ENCODE measurements around the gene TAGLN.

The TAGLN gene

DNA sequence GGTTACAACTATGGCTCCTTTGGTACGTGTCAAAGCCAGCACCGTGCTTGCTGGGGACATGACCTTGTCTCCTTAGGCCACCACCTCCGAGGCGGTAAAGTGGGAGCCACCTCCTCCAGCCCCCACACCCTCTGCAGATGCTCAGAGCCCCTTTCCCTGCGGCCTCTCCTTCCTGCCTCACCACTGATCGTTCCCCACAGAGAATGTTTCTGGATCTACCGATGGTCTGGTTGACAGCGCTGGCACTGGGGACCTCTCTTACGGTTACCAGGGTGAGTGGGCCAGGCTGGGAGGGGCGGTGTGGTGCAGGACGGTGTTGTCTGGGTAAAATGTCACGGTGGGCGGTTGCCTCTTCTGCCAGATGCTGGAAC is 11.8 kb upstream of the TAGLN start:
- no peak overlapping the region for H3K4me3 ChIP-seq (ENCODE audit: low read length)
- TF ChIP-seq, protein P1, sequence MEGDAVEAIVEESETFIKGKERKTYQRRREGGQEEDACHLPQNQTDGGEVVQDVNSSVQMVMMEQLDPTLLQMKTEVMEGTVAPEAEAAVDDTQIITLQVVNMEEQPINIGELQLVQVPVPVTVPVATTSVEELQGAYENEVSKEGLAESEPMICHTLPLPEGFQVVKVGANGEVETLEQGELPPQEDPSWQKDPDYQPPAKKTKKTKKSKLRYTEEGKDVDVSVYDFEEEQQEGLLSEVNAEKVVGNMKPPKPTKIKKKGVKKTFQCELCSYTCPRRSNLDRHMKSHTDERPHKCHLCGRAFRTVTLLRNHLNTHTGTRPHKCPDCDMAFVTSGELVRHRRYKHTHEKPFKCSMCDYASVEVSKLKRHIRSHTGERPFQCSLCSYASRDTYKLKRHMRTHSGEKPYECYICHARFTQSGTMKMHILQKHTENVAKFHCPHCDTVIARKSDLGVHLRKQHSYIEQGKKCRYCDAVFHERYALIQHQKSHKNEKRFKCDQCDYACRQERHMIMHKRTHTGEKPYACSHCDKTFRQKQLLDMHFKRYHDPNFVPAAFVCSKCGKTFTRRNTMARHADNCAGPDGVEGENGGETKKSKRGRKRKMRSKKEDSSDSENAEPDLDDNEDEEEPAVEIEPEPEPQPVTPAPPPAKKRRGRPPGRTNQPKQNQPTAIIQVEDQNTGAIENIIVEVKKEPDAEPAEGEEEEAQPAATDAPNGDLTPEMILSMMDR (conservative IDR thresholded peaks at IDR 0.05; ENCODE audit: low read depth, low read length): no peak
- no peak for DNase-seq (ENCODE audit: low read depth)

DNA sequence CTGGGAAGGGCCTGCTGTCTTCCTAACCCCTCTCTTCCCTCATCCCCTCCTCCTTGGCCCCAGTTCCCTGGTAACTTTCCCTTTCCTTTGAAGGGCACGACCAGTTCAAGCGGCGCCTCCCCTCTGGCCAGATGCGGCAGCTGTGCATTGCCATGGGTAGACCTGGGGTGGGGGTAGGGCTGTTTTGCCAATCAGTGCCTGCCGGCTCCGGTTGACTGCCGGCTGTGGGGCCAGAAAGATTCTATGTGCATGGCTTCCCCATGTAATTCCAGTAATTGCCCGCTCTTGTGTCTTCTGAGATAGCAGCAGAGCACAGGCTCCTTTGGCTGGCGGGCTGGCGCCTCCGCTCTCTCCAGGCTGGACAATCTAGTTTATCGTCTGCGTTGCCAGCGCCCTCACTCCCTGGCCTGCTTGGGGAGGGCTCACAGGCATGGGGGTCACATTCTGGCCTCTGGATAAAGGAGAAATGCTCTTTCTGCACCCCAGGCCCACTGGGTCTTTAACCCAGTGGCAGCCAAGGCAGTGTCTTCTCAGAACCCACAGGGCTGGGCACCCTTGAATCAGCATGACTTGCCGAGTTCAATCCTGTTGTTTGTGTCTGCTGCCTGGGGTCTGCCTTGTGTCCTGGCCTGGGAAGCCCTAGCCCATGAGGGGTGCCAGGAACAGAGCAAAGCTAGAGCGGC is 11.2 kb upstream of the TAGLN start:
- no peak for DNase-seq (ENCODE audit: low read depth)
- TF ChIP-seq, protein P1 (conservative IDR thresholded peaks at IDR 0.05; ENCODE audit: low read depth, low read length): no peak
- no peak overlapping the region for H3K4me3 ChIP-seq (ENCODE audit: low read length)

DNA sequence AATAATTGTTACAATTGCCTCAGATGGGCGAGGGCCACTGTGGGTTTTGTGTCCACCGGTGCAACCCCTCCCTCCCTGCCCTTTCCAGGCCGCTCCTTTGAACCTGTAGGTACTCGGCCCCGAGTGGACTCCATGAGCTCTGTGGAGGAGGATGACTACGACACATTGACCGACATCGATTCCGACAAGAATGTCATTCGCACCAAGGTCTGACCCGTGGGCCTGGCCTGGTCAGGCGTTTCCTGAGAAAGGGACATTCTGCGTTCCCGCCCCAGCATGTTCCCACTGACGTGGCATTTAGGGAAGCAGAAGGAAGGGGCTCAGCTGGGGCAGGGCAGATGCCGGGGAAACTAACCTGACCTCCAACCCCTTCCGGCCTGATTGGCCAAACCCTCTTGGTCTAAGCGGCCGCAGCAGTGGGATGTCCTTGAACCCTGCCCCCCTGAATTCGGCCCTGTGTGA is 10.5 kb upstream of the TAGLN start:
- H3K4me3 ChIP-seq (ENCODE audit: low read length): no peak overlapping the region
- DNase-seq (ENCODE audit: low read depth): no peak
- TF ChIP-seq, protein P1 (conservative IDR thresholded peaks at IDR 0.05; ENCODE audit: low read depth, low read length): no peak

DNA sequence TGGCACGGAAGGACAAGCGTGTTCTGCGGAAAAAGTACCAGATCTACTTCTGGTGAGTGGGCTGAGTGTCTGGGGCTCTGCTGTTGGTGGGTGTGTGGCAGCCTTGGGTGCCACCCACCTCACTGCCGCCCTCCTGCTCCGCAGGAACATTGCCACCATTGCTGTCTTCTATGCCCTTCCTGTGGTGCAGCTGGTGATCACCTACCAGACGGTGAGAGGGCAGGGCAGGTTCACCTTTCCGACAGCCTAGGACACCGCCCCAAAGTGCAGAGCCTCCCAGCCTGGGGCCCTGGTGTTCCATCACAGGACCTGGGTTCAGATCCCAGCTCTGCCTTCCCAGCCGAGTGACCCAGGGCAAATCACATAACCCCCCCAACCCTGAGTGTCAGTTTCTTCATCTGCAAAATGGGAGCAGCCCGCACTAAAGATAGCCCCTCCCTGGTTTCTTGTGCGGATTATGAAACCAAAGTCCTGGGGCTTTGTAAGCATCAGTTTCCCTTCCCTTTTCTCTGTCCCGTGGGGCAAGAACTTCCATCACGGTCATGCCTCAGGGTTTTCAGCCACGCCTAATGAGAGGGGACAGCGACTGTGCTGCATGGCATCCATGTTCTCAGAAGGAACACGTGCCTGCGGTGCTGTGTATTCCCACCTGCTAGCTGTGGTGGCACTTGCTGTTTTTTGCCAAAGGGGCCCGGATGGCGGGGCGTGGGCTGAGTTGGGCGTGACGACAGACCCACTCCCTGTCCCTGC is 9.8 kb upstream of the TAGLN start:
- no peak for DNase-seq (ENCODE audit: low read depth)
- H3K4me3 ChIP-seq (ENCODE audit: low read length): no peak overlapping the region
- TF ChIP-seq, protein P1 (conservative IDR thresholded peaks at IDR 0.05; ENCODE audit: low read depth, low read length): no peak

DNA sequence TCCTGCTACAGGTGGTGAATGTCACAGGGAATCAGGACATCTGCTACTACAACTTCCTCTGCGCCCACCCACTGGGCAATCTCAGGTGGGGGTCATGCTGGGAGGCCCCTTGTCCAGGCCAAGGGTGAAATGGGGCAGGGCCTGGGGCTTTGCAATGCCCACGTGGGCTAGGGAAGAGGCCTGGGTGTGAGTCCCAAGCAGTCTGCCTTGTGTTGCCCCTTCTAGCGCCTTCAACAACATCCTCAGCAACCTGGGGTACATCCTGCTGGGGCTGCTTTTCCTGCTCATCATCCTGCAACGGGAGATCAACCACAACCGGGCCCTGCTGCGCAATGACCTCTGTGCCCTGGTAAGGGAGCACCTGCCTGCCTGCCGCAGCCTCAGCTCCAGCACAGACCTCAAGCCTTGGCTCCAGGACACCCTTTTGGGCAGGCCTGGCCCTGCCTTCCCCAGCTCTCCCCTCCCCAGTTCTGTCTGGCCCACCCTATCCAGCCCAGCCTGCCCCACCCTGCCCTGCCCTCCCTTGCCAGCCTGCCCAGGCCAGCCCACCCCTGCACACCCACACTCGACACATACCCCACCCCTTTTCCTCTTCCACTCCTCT is 9.1 kb upstream of the TAGLN start:
- no peak overlapping the region for H3K4me3 ChIP-seq (ENCODE audit: low read length)
- TF ChIP-seq, protein P1 (conservative IDR thresholded peaks at IDR 0.05; ENCODE audit: low read depth, low read length): no peak
- DNase-seq (ENCODE audit: low read depth): no peak

DNA sequence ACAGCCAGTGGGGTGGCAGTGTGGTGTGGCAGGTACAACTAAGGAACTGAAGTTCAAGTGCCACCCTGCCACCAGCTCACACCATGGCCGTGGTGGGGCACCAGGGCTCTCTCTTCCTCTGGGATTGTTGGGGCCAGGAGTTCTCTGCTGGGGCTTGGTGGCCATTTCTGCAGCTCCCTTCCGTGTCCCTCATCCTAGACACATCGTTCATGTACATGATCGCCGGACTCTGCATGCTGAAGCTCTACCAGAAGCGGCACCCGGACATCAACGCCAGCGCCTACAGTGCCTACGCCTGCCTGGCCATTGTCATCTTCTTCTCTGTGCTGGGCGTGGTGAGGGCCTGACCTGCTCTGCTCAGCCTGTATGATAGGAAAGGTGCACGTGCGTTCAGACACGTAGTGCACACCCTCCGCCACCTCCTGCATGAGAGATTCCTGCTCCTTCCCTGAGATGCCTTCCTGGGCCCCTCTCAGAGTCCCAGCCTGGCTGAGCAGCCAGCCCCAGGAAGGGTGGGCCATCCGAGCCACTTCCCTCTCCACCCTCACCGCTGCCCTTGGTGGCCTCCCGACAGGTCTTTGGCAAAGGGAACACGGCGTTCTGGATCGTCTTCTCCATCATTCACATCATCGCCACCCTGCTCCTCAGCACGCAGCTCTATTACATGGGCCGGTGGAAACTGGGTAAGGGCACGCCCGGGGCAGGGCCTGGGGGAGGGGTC is 7.3 kb upstream of the TAGLN start:
- DNase-seq (ENCODE audit: low read depth): no peak
- no peak overlapping the region for H3K4me3 ChIP-seq (ENCODE audit: low read length)
- TF ChIP-seq, protein P1 (conservative IDR thresholded peaks at IDR 0.05; ENCODE audit: low read depth, low read length): no peak
